Panc1 (cell line): Measurements from ENCODE around the gene SNED1.

ENCODE experiments used
- CTCF ChIP-seq: fragments of 450-650 bp; IDR thresholded peaks from 2 replicates; pipeline ENCODE4 v1.5.1; 2017; ENCODE audit warnings: mild to moderate bottlenecking
- POLR2AphosphoS5 ChIP-seq: IDR thresholded peaks from 2 replicates; pipeline ENCODE4 v1.6.1; 2012; ENCODE audit warnings: mild to moderate bottlenecking, low read depth, low read length, moderate library complexity
- REST ChIP-seq, 2 experiments: IDR thresholded peaks; 2 replicates each; pipeline ENCODE4 v1.6.1; 2011 to 2012; ENCODE audit warnings: low read depth in 2 of 2, control low read depth in 1 of 2, low read length in 1 of 2, mild to moderate bottlenecking in 1 of 2, moderate library complexity in 1 of 2; ENCODE audit not compliant: insufficient read depth in 1 of 2
- SIN3A ChIP-seq: IDR thresholded peaks from 2 replicates; pipeline ENCODE4 v1.6.1; 2012; ENCODE audit warnings: low read depth, mild to moderate bottlenecking, low read length, moderate library complexity, borderline replicate concordance; ENCODE audit not compliant: insufficient read depth

DNA sequence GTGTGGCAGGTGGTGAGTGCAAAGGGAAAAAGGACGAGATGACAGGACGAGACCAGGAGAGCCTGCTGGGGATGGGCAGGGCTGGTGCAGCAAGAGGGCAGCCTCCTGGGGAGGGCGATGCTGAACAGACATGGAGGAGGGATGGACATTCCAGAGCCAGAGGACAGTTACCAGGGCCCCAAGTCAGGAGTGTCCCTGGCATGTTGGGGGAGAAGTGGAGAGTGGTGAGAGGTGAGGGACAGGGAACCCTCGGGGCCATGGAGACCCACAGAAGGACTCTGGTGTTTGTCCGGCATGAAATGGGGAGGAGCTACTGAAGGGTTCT is 84.6 kb downstream of the SNED1 start:
- no peak for TF ChIP-seq CTCF
- no peak for TF ChIP-seq POLR2AphosphoS5
- no peak for TF ChIP-seq SIN3A
- no peak for TF ChIP-seq REST (IDR thresholded peaks at IDR 0.05; ENCODE audit: insufficient read depth in 1 of 2, low read depth in 2 of 2, low read length in 1 of 2)
